MM.1S (cell line): ENCODE measurements around the gene FAIM2.

Experiments
- DNase-seq: peaks from one replicate; pipeline ENCODE4 v3.0.0-alpha.2; 2015
- H2AFZ ChIP-seq: fragments of 300-600 bp; sonication (generic); 2 replicates; pipeline ENCODE4 v1.6.0; 2016; ENCODE audit warnings: antibody characterized with exemption, low read length
- H3F3A ChIP-seq: fragments of 300-600 bp; sonication (generic); 2 replicates; pipeline ENCODE4 v1.6.1; 2016; ENCODE audit warnings: mild to moderate bottlenecking, antibody characterized with exemption, low read length, moderate library complexity, mixed read lengths; ENCODE audit not compliant: insufficient read depth
- H3K27ac ChIP-seq: fragments of 300-600 bp; sonication (generic); 2 replicates; pipeline ENCODE4 v1.5.1; 2016; ENCODE audit warnings: mild to moderate bottlenecking, low read length
- H3K27me3 ChIP-seq: fragments of 300-600 bp; sonication (generic); replicated peaks from 2 replicates; pipeline ENCODE4 v1.6.0; 2016; ENCODE audit warnings: low read length; ENCODE audit not compliant: insufficient read depth
- H3K36me3 ChIP-seq: fragments of 300-600 bp; sonication (generic); replicated peaks from 2 replicates; pipeline ENCODE4 v1.6.1; 2016; ENCODE audit warnings: mild to moderate bottlenecking, low read length, mixed read lengths; ENCODE audit not compliant: insufficient read depth
- H3K4me1 ChIP-seq: fragments of 300-600 bp; sonication (generic); 2 replicates; pipeline ENCODE4 v1.6.1; 2016; ENCODE audit warnings: low read length, mixed read lengths
- H3K4me2 ChIP-seq: fragments of 300-600 bp; sonication (generic); 2 replicates; pipeline ENCODE4 v1.6.0; 2016; ENCODE audit warnings: low read depth, low read length
- H3K4me3 ChIP-seq: fragments of 300-600 bp; sonication (generic); 2 replicates; pipeline ENCODE4 v1.5.1; 2016; ENCODE audit warnings: low read length, mixed read lengths
- H3K79me2 ChIP-seq: fragments of 300-600 bp; sonication (generic); 2 replicates; pipeline ENCODE4 v1.6.1; 2016; ENCODE audit warnings: mixed run types, low read length, mixed read lengths
- H3K9ac ChIP-seq: fragments of 300-600 bp; sonication (generic); 2 replicates; pipeline ENCODE4 v1.6.1; 2016; ENCODE audit warnings: low read length, mixed read lengths
- H3K9me2 ChIP-seq: fragments of 300-600 bp; sonication (generic); replicated peaks from 2 replicates; pipeline ENCODE4 v1.6.1; 2016; ENCODE audit warnings: mild to moderate bottlenecking, low read length, mixed read lengths; ENCODE audit not compliant: insufficient read depth
- H3K9me3 ChIP-seq: fragments of 300-600 bp; sonication (generic); replicated peaks from 2 replicates; pipeline ENCODE4 v1.6.1; 2016; ENCODE audit warnings: mild to moderate bottlenecking, low read length, mixed read lengths; ENCODE audit not compliant: insufficient read depth
- H4K20me1 ChIP-seq: fragments of 300-600 bp; sonication (generic); 2 replicates; pipeline ENCODE4 v1.6.1; 2016; ENCODE audit warnings: mild to moderate bottlenecking, low read length, moderate library complexity, mixed read lengths; ENCODE audit not compliant: insufficient read depth
- CTCF ChIP-seq: fragments of 300-600 bp; sonication (generic); IDR thresholded peaks from 2 replicates; pipeline ENCODE4 v1.5.1; 2016; ENCODE audit warnings: antibody characterized with exemption, low read length, mixed read lengths
- EZH2 ChIP-seq: fragments of 300-600 bp; sonication (generic); optimal IDR thresholded peaks from 2 replicates; pipeline ENCODE3; 2017; ENCODE audit warnings: low read depth, mild to moderate bottlenecking, antibody characterized with exemption, low read length, mixed read lengths
- EZH2phosphoT487 ChIP-seq: fragments of 300-600 bp; sonication (generic); IDR thresholded peaks from 2 replicates; pipeline ENCODE4 v1.6.1; 2018; ENCODE audit warnings: antibody characterized with exemption, low read length

Gene FAIM2

GRCh38 chr12:49838973-49839633, 64.6 kb downstream of the FAIM2 start:
- peak; percentile 58 for DNase-seq
- TF ChIP-seq EZH2phosphoT487 = no peak
- no peak for TF ChIP-seq EZH2
- TF ChIP-seq CTCF = peak; percentile 72
- Histone ChIP-seq H3K27me3 (no peaks in the 10 kb centered on the region), H4K20me1 (no peaks in the 10 kb centered on the region), H3K27ac (no peak overlapping the region), H3K9ac (no peak overlapping the region), H2AFZ (no peak overlapping the region), H3K4me2 (no peak overlapping the region), H3K9me3 (no peaks in the 10 kb centered on the region), H3K4me3 (no peak overlapping the region), H3F3A (peaks cover 16% of the 10 kb centered on the region; the same call in 1 of the 2 replicates), H3K36me3 (no peaks in the 10 kb centered on the region), H3K9me2 (no peaks in the 10 kb centered on the region), H3K4me1 (peaks cover 19% of the 10 kb centered on the region), H3K79me2 (peaks cover 12% of the 10 kb centered on the region)

- Histone ChIP-seq H3K4me3 (no peak overlapping the region), H2AFZ (no peak overlapping the region), H3K36me3 (no peaks in the 10 kb centered on the region), H3K4me1 (peaks cover 12% of the 10 kb centered on the region), H3K9ac (no peak overlapping the region), H3F3A (no peaks in the 10 kb centered on the region), H3K4me2 (no peak overlapping the region), H4K20me1 (no peaks in the 10 kb centered on the region), H3K27me3 (peaks cover 38% of the 10 kb centered on the region), H3K27ac (no peak overlapping the region), H3K9me3 (no peaks in the 10 kb centered on the region), H3K79me2 (no peaks in the 10 kb centered on the region), H3K9me2 (no peaks in the 10 kb centered on the region)
- no peak for DNase-seq
- no peak for TF ChIP-seq EZH2
- no peak for TF ChIP-seq EZH2phosphoT487
- TF ChIP-seq CTCF = no peak
These were observed 70.8 kb downstream of the FAIM2 start for GRCh38 chr12:49832836-49833421.

- Histone ChIP-seq H3K79me2 (no peaks in the 10 kb centered on the region), H3K4me1 (peaks cover 12% of the 10 kb centered on the region), H3K9me3 (no peaks in the 10 kb centered on the region), H3K36me3 (no peaks in the 10 kb centered on the region), H3K9ac (no peak overlapping the region), H2AFZ (no peak overlapping the region), H3K9me2 (no peaks in the 10 kb centered on the region), H3K27ac (no peak overlapping the region), H3F3A (no peaks in the 10 kb centered on the region; the same call in 1 of the 2 replicates), H4K20me1 (no peaks in the 10 kb centered on the region), H3K4me2 (no peak overlapping the region), H3K4me3 (no peak overlapping the region), H3K27me3 (peaks cover 48% of the 10 kb centered on the region)
- no peak for TF ChIP-seq EZH2
- no peak for TF ChIP-seq EZH2phosphoT487
- TF ChIP-seq CTCF = no peak
- no peak for DNase-seq
These were observed 72.0 kb downstream of the FAIM2 start for GRCh38 chr12:49831717-49832116.
